Peyer's patch (tissue), 4 donors: ENCODE data around the gene BANF1.

Source experiments
- POLR2A ChIP-seq, 2 donors: fragments of 450-650 bp; IDR thresholded peaks; one replicate each; pipeline ENCODE4 v1.5.1; 2017; ENCODE audit warnings: antibody characterized with exemption in 2 of 2, mild to moderate bottlenecking in 2 of 2, moderate library complexity in 2 of 2
- TF ChIP-seq, protein P1 (sequence below), 6 experiments: fragments of 450-650 bp in 4 of 6; fragments of 200-600 bp in 2 of 6; sonication (generic) in 1 of 6; IDR thresholded peaks; one replicate each; pipeline ENCODE4 v1.5.1; 2017 to 2019; ENCODE audit warnings: antibody characterized with exemption in 6 of 6, mild to moderate bottlenecking in 3 of 6, moderate library complexity in 1 of 6

DNA sequence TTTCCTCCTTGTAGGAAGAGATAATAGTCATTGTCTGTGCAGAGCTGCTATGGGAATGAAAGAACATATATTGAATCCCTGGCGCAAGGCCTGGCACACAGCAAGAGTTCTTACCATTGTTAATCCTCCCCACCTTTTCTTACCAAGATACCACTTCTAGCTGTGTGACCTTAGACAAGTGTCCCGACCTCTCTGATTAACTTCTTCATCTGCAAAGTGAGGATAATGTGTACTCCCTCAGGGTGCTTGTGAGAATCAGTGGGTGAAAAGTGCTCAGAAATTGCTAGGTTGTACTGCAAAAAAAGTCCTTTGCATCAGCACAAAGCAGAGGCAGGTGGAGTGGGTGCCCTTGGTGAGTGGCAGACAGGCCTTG lies 5.8 kb downstream of the BANF1 start:
- TF ChIP-seq, protein P1, sequence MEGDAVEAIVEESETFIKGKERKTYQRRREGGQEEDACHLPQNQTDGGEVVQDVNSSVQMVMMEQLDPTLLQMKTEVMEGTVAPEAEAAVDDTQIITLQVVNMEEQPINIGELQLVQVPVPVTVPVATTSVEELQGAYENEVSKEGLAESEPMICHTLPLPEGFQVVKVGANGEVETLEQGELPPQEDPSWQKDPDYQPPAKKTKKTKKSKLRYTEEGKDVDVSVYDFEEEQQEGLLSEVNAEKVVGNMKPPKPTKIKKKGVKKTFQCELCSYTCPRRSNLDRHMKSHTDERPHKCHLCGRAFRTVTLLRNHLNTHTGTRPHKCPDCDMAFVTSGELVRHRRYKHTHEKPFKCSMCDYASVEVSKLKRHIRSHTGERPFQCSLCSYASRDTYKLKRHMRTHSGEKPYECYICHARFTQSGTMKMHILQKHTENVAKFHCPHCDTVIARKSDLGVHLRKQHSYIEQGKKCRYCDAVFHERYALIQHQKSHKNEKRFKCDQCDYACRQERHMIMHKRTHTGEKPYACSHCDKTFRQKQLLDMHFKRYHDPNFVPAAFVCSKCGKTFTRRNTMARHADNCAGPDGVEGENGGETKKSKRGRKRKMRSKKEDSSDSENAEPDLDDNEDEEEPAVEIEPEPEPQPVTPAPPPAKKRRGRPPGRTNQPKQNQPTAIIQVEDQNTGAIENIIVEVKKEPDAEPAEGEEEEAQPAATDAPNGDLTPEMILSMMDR (IDR thresholded peaks at IDR 0.05) = no peak
- no peak for TF ChIP-seq POLR2A (IDR thresholded peaks at IDR 0.05)
